NCI-H2107 treated with DMSO at 0.1 percent for 48 hours (cell line): ENCODE measurements around the gene ZMYM2.

Experiments used
- DNase-seq: peaks from one replicate; lab custom pipeline; 2025; ENCODE audit not compliant: unreplicated experiment; lab: John Stamatoyannopoulos, UW

The ZMYM2 gene

DNA sequence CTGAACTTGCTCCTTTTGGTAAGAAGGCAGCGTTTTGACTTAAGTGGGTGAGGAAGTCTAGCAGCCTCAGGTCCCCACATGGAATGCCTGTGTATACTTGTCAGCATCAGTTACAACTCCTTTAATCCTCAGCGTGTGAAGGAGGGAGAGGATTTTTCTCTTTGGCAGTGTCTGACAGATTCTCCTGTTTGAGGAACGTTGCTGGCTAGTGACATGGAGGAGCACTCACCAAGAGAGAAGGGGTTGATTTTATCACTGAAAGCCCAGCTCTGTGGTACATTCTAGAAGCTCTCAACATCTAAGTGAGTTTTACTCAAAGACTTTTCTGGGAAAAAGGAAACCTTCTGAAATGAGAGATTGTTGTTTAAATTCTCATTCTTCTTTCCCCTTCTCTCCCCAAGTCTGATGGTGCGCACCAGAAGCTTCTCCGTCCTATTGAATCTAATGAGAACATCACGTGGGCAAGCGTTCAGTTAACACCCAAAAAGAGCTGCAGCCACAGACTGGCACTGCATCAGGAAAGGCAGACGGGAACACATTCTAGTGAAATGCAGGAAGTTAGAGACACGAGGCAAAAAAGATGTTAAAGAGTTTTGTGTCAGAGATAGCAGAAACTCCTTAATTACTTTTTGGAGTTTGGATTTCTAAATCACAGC, 144.1 kb downstream of the ZMYM2 start:
- no peak for DNase-seq

DNA sequence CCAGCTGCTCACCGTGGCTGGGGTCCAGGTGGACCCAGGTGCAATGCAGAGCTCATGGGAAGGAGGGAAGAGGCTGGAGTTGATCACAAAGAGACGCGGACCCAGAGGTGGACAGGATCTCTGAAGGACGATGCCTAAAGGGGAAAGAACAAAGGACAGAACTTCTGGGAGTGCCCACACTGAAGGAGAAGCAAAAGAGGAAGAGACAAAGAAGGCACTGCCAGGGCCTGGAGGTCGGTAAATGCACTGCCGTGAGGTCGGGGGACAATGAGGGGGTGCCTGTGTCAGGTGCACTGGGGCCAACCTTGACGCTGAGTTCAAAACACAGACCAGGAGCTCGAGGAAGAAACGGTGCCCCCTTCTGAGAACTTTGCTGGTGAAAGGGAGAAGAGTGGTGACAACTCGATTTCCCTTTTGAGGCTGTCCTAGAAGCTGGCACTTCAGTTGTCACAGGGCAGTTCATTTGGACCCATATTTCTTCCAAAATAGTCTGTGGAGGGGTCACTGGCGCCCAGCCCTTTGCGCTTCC, 146.7 kb downstream of the ZMYM2 start:
- DNase-seq, result no peak

DNA sequence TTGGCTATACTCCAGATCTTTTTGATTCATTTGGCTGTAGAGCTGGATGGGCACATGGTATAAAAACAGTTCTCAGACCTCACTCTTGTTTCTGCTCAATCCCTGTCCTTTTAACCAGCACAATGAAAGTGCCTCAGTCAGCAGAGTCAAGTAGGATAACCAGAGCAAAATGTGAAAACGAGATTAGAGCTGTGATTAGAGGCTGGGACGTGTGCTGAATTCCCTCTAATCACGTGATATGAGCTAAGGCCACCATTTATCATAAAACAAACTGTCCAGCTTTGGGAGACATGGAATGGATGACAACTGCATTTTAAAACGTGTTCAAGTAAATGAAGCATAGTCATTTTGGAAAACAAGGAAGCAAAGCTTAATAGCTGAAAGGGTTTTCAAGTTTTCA, 148.2 kb downstream of the ZMYM2 start:
- DNase-seq, result no peak

DNA sequence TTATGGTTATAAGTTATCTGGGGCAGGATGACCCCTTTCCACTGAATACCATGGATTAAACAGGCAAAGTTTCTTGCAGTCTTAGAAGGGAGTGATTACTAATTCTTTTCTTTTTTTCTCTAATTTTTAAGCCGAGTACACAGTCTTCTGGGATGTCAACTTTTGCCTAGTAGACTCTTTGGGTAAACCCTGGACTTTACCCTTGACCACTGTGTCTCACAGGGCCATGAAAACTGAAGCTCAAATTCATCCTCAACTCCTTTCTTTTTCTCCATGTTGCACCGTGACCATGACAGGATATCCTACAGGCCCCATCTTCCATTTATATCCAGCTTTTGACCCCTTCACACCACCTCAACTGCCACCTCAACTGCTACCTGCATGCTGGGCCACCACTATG, 150.5 kb downstream of the ZMYM2 start:
- no peak for DNase-seq

DNA sequence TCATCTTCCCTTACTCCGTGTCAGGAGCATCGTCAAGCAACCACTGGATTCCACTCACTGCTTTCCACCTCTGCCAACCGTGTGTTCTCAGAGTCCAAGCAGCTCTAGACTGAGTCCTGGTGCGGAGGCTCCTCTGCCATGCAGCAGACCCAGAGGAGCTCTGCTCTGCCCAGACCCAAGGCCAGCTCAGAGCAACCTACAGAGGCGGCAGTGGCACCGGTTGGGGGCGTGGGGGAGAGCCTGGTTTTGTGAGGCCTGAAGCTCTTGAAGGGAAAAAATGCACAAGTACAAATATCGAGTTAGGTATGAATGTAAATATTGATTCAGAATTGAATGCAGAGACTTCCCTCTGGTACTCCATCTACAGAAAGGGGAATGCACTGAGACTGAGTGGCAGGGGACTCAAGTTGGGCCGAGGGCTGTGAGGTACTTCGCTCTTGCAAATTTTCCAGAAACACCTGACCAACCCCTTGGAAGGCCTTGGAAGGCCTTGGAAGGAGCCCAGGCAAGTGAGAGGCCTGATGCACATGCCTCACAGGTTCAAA, 155.6 kb downstream of the ZMYM2 start:
- no peak for DNase-seq

DNA sequence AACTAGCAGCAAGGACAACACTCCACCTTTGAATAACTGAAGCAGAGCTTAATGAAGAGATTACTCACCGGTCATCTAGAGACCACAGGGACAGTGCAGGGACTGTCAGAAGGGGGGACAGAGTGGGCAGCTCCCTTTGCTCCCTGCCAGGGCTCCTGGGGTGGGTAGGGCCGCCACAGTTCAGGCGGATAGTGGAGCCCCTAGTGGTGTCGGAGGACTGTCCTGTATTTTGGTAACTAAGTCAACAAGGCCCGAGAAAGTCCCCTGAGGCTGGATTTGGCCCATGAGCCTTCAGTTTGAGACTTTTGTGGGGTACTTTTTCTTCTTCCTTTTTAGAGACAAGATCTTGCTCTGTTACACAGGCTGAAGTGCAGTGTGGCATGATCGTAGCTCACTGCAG, 157.7 kb downstream of the ZMYM2 start:
- DNase-seq, result no peak

DNA sequence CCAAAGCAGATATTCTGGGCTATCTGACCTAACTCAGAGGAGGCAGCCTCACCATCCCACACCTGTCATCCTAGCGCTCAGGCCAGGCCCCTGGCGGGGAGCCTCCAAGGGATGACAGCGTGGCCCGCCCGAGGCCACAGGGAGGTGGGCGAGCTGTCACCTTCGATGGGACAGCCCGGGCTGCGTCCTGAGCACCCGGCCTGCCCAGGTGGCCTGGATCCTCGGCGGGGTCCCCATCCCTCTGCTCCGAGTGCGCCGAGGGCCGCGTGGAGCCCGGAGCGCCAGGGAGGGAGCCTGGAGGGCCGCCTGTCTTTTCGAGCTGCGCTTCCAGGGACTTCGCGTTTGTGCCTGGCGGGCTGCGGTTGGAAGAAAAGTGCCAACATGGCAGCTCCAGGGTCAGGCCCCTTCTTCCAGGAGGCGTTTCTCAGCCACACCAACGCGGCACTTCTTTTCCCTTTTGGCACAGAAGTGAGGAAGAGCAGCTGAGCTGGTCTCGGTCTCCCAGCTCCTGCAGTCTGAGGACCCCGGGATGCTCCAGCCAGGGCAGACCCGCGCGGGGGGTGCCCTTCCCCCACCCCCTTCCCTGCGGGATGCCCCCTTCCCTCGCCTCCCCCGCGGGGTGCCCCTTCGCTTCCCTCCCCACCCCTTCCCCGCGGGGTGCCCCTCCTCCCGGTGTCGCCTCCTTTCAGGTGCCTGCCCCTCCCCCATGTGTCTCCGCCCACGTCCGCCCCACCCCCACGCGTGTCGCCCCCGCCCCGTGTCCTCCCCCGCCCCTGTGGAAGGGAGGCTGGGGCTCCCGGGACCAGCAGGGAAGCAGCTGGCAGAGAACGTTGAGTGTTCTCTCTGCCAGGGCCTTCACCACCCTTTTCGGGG, 160.0 kb downstream of the ZMYM2 start:
- no peak for DNase-seq

DNA sequence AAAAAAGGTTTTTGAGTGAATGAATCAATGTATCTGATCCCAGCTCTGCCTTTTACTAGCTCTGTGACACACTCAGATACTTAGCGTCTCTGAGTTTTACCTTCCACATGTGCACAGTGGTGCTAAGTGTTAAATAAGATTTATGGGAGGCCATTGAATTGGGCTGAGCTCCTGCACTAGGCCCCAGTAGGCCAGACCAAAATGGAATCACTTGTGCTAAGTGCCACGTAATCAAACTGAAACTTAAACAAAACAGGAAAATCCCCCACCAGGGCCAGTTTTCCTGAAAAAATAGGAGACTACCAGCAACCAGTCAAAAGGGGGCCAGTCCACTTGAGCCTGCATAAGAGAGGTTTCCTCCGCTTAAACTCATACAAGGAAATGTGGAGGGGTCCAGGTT, 161.4 kb downstream of the ZMYM2 start:
- DNase-seq, result no peak

DNA sequence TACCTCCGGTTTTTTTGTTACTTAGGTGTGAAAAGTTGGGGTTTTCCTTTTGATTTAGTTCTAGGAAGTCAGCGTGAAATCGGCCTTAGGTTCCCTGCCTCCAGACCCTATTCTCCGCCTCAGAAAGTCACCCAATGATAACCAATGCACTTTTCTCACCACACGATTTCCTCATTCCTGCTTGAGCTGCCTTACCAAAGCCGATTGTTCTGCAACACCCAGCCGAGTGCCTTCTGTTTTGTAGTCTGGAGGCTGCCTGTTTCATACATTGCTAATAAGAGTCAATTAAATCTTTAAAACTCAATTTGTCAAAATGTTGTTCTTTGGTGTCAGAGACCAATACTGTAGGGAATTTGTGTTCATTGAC, 162.6 kb downstream of the ZMYM2 start:
- no peak for DNase-seq

DNA sequence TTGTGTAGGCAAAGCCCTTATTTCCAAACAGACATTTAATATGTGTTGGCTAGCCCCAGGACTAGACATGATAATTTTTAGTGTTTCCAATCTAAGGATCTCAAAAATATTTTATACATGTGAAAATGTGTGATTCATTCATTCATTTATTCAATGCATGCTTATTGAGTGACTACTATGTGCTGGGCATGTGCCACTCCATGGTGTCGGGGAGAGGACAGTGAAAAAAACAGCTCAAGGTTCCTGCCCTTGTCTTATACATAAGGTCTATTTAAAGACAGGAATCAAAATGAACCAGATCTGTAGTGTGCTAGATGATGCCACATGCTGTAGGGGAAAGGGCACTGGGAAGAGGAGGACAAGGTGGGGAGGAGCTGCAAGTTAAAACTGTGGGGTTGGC, 165.8 kb downstream of the ZMYM2 start:
- no peak for DNase-seq

DNA sequence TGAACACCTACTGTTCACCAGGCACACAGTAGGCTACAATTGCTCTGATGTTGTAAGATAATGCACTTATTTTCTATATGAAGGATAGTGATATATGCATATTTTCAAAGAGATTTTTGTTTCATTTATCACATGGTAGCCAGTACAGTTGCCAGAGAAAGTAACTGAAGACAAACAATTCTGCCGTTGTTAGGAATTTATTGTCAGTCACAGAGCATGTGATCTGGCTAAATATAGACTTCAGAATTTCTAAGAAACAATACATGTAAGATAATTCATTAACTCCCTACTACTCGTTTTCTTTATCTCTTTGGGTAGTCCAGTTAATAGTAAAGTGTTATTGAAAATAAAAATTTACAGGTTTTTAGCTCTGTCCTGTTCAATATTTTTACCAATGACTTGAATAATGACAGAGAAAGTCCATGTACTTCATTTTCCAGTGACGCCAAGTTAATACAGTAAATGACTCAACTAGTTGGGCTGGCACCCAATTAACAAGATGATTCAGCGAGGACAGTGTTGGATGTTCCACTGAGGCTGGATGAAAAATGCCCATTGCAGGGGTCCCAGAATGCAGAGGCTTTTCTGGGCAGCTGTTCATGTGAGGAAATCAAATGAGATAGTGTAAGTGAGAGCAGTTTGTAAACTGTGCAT, 166.7 kb downstream of the ZMYM2 start:
- no peak for DNase-seq

DNA sequence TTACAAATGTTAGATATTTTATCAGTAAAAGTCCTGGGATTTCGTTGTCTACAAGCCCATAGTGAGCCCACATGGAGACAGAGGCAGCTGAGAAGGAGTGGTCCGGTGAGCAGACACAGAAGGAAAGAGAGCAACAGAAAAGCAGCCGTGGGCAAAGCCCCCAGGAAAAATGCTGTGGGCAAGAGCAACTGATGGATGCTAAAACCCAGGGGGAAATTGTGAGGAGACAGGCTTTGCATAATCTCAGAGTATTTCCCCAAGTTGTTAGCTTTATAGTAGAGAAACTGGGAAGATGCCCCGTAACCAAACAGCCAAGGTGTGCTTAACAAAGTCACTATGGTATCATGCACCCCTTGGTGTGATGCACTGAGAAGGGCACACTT, 167.2 kb downstream of the ZMYM2 start:
- DNase-seq, result no peak

DNA sequence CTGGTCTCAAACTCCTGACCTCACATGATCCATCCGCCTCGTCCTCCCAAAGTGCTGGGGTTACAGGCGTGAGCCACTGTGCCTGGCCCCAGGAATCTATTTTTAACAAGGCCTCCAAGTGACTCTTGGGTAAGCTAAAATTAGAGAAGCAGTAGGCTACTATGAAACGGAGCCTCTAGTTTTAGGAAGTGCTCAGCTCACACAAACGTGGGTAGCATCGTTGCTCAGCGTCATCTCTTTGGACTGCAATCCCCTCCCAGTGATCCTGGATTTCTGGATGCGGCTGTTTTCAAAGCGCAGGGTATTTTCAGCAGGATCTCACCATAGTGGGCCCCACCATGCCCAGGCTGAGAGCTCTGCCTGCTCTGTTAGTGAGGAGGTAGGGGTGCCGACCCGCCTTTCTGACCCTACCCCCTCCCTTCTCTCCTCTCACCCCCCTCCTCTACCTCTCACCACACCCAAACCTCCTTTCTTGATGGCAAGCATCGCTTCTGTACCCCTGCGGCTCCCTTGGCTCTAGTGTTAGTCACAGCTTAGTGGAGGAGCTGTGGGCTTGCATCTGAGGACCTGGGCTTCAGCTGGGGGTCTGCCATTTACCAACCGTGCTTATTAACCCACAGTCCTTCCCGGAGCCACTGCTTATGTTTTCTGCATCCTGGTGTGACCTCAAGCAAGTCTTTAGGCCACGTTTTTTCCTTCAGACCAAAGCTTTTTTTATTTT, 168.2 kb downstream of the ZMYM2 start:
- DNase-seq, result no peak

DNA sequence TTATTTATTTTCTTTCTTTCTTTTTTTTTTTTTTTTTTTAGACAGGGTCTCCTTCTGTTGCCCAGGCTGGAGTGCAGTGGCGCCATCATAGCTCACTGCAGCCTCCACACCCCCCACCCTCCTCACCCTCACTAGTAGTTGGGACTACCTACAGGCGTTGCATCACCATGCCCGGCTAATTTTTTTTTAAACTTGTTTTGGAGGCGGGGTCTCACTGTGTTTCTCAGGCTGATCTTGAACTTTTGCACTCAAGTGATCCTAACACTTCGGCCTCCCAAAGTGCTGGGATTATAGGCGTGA, 168.7 kb downstream of the ZMYM2 start:
- no peak for DNase-seq

DNA sequence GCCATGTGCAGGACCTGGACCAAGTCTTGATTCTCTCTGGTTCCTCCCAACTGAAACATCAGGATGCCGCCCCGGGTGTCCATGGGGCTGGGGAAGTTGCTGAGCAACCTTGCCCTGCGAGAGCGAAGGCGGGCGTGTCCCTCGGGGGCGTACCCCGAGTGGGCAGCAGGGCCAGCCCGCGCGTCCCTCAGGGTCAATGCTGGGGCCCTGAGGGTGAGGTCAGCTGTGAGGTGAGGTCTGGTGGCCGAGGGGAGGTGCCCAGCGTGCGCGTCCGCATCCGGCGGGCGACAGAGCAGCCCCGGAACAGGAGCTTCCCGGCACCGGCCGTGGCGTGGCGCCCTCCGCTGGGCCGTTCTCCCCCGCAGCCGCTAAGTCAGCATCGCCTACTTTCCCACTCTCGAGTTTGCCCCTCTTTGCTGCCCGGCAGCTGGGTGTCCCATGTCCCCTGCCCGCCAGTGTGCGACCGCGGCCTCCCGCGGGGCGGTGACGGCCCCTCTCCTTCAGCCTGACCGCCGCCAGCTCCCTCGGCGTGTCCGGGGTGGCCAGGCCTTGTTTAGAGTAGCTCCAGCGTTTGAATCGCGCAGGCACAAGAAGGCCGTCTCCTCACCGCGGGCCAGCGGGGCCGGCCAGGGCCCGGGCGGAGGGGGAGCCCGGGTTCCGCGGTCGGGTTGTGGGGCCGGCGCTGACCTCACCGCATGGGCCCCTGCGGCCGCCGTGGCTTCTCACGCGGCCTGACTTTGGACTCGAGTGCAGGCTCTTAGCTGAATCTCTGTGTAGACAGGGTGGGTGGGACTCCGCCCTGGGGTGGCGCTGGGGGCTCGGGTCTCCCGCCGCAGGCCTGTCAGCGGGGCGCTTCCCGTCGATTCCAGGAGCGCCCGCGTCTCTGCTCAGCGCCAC, 169.3 kb downstream of the ZMYM2 start:
- no peak for DNase-seq

DNA sequence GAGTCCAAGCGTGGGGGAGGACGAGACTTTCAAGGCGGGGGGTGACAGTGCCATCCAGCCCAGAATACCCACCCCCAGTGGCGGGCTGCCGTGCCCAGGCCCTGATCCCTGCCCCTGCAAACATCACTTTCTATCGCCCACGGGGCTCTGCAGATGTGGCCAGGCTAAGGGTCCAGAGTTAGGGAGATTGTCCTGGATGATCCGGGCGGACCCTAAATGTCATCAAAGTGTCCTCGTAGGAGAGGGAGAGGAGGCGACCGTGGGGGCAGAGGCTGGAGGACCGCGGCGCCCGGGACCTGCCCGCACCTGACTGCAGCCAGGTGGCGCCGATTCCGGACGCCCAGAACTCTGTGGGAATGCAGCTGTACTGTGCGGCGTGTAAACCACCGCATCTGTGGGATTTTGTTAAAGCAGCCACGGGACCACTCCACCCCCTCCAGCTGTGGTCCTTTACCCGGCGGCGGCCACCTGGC, 170.0 kb downstream of the ZMYM2 start:
- DNase-seq, result no peak

DNA sequence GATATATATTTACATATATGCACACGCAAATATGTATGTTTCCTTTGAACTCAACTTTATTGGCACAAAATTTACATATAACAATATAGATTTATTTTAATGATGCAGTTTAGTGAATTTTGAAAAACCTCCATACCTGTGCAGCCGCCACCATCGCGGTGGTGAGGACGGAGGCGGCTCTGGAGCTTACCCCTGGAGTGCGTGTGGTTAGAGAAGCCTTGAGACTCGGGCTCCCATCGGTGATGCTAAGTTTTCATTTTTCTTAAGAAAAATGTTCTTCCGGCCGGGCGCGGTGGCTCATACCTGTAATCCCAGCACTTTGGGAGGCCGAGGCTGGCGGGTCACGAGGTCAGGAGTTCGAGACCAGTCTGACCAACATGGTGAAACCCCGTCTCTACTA, 170.5 kb downstream of the ZMYM2 start:
- no peak for DNase-seq

DNA sequence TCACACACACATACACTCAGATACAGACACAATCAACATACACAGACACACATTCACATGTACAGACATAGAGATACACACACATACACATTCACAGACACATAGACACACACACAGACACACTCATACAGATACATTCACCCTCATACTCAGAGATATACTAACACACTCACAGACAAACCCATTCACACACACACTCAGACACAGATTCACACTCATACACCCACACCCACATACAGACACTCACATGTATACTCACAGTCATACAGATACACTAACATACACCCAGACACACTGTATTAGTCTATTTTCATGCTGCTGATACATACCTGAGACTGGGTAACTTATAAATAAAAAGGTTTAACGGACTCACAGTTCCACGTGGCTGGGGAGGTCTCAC, 171.5 kb downstream of the ZMYM2 start:
- no peak for DNase-seq

DNA sequence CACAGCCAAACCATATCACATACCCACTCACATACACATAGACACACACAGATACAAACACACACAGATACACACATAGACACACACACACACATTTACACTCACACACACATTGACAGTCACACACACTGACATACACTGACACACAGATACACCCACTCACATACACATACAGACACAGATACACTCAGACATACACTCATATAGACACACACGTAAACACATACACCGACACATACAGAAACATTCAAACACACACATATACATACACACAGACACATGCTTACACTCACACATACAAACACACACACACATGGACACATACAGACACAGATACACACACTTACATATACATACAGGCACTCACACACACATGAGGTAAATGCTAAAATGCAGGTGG, 172.1 kb downstream of the ZMYM2 start:
- DNase-seq, result no peak
